Putamen (tissue), 1 donor: ENCODE measurements around the gene CADM2.
"Not testable (repeated sequence)": the region's sequence is repeated elsewhere in the genome, so short reads cannot be mapped to it uniquely, and the experiment has no call there.

ENCODE experiments used
- DNase-seq: peaks from one replicate; pipeline ENCODE4 v3.0.0-alpha.2; 2016; ENCODE audit warnings: low spot score

Gene CADM2

DNA sequence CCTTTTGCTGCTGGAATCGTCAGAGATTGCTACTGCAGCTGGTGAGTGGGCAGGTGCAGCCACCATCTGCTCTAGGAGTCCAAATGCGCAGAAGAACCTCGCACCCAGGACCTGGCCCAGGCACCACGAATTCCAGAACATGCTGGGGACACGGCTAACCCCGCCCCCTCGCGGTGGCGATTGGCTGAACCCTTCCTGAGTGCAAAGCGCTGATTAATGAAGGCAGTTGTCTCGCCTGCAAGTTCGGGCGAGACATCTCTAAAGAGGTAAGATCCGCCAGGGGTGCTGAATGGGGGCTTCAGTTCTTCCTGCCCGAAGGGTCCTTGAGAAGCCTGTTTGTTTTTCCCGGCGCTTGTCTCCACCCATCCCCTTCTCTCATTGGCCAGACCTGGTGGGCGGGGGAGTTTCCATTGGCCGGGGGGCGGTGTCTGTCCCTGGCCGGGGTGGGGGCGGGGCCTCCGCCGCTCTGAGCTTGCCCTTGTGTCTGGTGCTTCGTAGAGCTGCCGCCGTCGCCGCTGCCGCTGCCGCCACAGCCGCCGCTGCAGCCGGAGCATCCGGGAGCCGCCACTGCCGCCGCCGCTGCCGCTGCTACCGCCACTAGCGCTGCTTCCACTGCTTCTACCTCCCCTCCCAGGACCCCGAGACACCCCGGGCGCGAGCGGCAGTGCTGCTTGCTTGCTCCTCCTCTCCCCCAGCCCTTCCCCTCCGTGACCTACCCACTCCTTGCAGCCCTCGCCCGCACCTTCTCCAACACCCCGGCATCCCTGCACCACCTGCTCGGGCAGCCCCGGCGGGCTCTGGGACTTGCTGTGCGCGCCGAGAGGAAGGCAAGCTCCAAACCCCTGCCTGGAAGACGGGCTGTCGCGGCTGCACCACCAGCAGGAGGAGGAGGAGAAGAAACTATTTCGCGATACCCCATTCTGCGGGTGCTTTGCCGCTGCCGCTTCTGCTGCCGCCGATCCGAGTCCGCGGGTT lies at the start of gene CADM2:
Gene CADM2, plus strand, starts transcription at position 495 of the 975 bp plus-strand sequence.
- DNase-seq = peak; percentile 95

GRCh38 chr3:84918592-84918991 lies 40.2 kb upstream of the CADM2 start:
- not testable (repeated sequence) for DNase-seq

DNA sequence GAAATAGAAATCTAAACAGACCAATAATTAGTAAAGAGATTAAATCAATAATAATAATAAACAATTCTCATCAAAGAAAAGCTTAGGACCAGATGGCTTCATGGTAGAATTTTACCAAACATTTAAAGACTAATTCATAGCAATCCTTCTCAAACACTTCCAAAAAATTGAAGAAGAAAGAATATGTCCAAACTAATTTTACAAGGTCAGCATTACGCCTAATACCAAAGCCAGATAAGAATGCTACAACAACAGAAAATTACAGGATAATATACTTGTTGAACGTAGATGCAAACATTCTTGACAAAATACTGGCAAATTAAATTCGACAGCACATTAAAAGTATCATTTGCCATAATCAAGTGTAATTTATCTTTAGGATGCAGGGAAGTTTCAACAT lies 36.1 kb upstream of the CADM2 start:
- no peak for DNase-seq

GRCh38 chr3:84925571-84925970 lies 33.2 kb upstream of the CADM2 start:
- DNase-seq = peak; percentile 73

DNA sequence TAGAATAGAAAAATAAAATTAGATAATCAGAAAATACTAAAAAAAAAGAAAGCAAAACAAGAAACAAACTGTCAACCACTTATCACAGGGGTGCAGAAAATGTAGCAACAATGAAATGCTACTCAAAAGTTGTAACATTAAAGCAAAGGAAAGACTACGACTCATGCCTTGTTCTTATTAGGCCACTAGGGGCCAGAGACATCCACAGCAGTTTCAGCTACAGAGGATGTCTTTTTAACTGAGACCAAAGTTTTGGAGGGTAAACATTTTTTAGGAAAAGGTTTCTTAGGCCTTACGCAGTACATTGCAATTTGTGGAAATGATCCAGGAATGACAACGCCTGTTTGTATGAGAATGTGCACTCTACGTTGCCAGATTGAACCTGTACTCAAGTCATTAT lies 15.4 kb upstream of the CADM2 start:
- DNase-seq = no peak

DNA sequence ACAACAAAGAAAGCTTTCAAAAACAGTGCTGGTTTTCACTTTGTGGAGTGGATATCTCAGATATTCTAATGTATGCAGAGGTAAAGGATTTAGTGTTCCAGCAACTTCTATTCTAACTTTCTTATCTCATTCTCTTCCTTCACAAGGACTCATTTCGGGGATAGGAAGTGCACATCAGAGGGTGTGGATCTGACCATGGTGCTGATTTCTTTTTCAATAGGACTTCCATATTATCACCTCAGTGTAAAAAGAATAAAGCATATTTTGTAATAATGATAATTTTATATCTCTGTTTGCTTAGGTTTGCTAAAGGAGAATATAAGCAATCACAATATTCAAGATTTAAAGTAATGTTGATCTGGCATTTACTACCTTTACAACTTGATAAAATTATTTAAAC lies 12.5 kb upstream of the CADM2 start:
- DNase-seq = no peak

GRCh38 chr3:84959470-84960271 lies 882 bp downstream of the CADM2 start:
- DNase-seq = no peak

- no peak for DNase-seq
Measured at GRCh38 chr3:84960581-84960980, 1.8 kb downstream of the CADM2 start.

DNA sequence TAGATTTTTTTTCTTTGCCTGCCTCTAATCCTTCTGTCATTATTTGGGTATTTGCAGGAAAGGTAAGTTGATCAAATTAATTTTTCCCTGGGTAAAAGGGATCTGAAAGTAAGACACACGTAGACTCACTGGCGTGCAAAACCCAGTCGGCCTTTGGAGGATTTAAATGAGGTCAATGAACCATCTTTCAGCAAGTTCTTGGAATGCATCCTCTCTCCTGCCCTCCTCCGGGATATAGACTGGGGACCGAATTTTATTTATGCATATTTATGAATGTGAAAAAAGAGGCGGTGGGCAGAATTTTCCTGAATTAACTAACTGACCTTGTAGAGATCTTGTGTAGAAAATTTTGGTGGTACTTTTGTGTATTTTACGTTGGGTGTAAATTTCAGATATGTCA lies 2.2 kb downstream of the CADM2 start:
- DNase-seq = no peak

GRCh38 chr3:84961521-84962255 lies 2.9 kb downstream of the CADM2 start:
- no peak for DNase-seq

DNA sequence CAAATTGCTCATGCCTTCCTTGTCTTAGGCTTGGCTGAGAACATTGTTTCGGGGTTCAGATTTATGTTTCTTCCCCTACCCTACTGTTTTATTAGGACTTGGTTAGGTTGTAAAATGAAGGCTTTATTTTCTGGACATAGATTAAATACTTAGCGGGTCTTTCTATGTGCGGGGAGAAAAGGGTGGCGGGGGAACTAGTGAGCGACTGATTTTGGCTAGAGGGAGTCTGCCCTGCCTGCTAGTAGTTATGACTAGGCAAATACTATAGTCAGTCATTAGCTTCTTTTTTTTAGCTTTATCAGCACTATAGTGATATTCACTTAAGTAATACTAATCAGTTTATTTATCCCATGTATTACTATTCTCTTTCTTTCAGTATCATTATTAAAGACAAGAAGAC lies 3.6 kb downstream of the CADM2 start:
- DNase-seq = no peak

- no peak for DNase-seq
Measured at GRCh38 chr3:84963137-84963536, 4.3 kb downstream of the CADM2 start.

GRCh38 chr3:84965141-84965540 lies 6.4 kb downstream of the CADM2 start:
- no peak for DNase-seq

- DNase-seq = peak; percentile 76
Measured at GRCh38 chr3:84967767-84968581, 9.2 kb downstream of the CADM2 start.

DNA sequence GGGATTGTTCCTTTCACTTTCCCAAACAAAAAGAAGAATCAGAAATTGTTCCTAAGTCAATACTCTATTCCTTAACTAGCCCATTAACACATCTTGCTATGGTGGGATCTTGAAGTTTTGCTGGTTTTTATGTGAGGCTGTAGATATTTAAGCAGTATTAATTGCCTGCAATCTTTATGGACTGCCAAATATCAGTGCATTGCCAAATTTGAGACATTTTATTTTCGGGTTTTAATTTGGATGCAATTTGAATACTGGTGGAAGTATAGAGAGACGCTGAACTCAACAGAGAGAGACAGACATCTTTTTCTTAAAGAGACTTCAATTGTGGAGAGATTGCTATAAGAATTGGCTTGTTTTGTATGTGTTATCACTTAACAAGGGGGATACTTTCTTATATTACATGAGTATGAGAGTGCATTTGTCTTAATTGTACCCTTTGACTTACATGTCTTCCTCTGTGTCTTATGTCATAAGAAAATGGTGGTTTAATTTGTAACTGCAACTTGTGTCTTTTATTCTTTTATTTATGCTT lies 10.0 kb downstream of the CADM2 start:
- DNase-seq = no peak

GRCh38 chr3:84974347-84974746 lies 15.6 kb downstream of the CADM2 start:
- no peak for DNase-seq

- DNase-seq = no peak
Measured at GRCh38 chr3:84977021-84977420, 18.2 kb downstream of the CADM2 start.

GRCh38 chr3:84978843-84979242 lies 20.1 kb downstream of the CADM2 start:
- no peak for DNase-seq

DNA sequence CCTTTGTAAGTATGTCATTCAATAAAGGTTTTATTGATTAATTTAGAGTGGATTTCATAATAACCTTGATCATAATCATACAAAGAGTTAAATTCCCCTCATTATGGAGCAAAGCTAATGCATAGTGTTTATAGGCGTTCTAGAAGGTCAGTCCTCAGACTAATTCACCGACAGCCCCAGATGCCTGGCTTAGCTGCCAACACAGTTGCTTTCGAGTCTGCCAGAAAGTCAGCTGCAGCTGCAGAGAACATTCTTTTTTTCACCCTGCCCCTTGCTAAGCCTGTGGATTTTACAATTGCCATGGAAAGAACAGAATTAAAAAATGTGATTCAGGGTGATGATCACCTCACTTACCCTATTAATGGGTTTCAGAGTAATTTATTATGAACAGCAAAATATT lies 21.2 kb downstream of the CADM2 start:
- peak; percentile 84 for DNase-seq

GRCh38 chr3:84980456-84980855 lies 21.7 kb downstream of the CADM2 start:
- DNase-seq = no peak

DNA sequence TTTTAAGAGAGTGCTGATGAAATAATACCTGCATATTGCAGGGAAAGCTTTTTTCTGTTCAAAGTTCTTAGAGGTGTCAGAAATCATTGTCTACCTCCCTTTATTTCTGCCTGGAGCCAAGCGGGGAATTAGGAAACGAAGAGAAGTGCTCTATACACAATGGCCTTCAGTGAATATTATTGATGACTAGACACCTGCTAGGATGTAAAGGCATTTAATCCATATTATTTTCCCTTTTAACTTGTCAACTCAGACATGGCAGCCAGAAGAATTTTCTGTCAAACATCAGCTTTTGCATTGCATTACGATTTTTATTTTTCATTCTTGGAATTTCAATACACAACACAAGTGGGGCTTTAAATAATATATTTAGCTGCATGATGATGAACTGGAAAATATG lies 24.7 kb downstream of the CADM2 start:
- no peak for DNase-seq
